H1 (cell line): ENCODE measurements around the gene FRMD4A. TPM values are rescaled to one million over a fixed set of nuclear protein-coding genes. Genes with fewer than 3 reads are reported as not detected.

Experiments used
- HDAC2 ChIP-seq, 2 experiments: fragments of 300-600 bp in 1 of 2; sonication (generic) in 1 of 2; IDR thresholded peaks; 2 replicates each; pipeline ENCODE4 v1.6.1; 2011 to 2012; ENCODE audit warnings: low read depth in 2 of 2, low read length in 2 of 2, mild to moderate bottlenecking in 2 of 2, moderate library complexity in 2 of 2, borderline replicate concordance in 1 of 2, inconsistent platforms in 1 of 2
- KDM5A ChIP-seq: fragments of 200-600 bp; IDR thresholded peaks from 2 replicates; pipeline ENCODE4 v1.7.1; 2012; ENCODE audit warnings: mild to moderate bottlenecking, low read length, inconsistent platforms, mixed read lengths
- POLR2A ChIP-seq, 2 experiments: IDR thresholded peaks; 1 replicate in 1 of 2; 2 replicates in 1 of 2; pipeline ENCODE4 v1.6.1; 2011; ENCODE audit warnings: low read depth in 2 of 2, low read length in 2 of 2, mild to moderate bottlenecking in 2 of 2; ENCODE audit errors: control extremely low read depth in 1 of 2
- RBBP5 ChIP-seq: IDR thresholded peaks from 2 replicates; pipeline ENCODE4 v1.7.1; 2012; ENCODE audit warnings: low read depth, mild to moderate bottlenecking, inconsistent platforms, low read length, moderate library complexity, borderline replicate concordance
- SUZ12 ChIP-seq: fragments of 200-600 bp; sonication (generic); IDR thresholded peaks from 2 replicates; pipeline ENCODE4 v1.6.1; 2012; ENCODE audit warnings: mild to moderate bottlenecking, inconsistent platforms, low read length, moderate library complexity, mixed read lengths
- polyA plus RNA-seq, 7 experiments: library from polyadenylated mRNA; depleted of rRNA in 3 of 7; stranded (reverse) in 5 of 7; unstranded in 2 of 7; fragments of >200 nt in 5 of 7; fragments of 200-250 nt in 2 of 7; gene quantifications; 1 replicate in 5 of 7; 2 replicates in 1 of 7; 4 replicates in 1 of 7; pipeline versions ENCODE4 v1.2.1 to v1.2.3, GENCODE V29; 2011 to 2013; ENCODE audit warnings: missing spikeins in 2 of 7, mixed read lengths in 2 of 7
- total RNA-seq: library from RNA; stranded (reverse); fragmentation: NEBNext Ultra II Directional; extraction: Animal tissue kit (Norgen Biotek cat#: 25700); gene quantifications from 2 replicates; pipeline ENCODE4 v1.2.1, GENCODE V29; 2021

Gene FRMD4A
- total and polyA plus RNA-seq, 2 of the 8 experiments (the other 6 are each of a cell fraction or from before 2014, with no cell fraction given) = 38.6 to 39.6 TPM

- TF ChIP-seq HDAC2 (IDR thresholded peaks at IDR 0.05; ENCODE audit: borderline replicate concordance in 1 of 2, low read depth in 2 of 2, low read length in 2 of 2) (no peak), POLR2A (IDR thresholded peaks at IDR 0.05; ENCODE audit: control extremely low read depth in 1 of 2, low read depth in 2 of 2, low read length in 2 of 2) (no peak), KDM5A (no peak), SUZ12 (no peak), RBBP5 (no peak)
- TF ChIP-seq, all 59 proteins: peak for 0
These were observed 437.9 kb downstream of the FRMD4A start (continued) for GRCh38 chr10:13892871-13893270.
